HG02678 (cell line): Measurements from ENCODE around the gene C5.

Experiments used
- ATAC-seq: cut with Tn5 transposase; IDR thresholded peaks from one replicate; pipeline ENCODE4 v1.9.1; 2021; ENCODE audit warnings: mild to moderate bottlenecking, moderate library complexity; ENCODE audit not compliant: unreplicated experiment

The C5 gene

GRCh38 chr9:120946259-120946658 lies 103.8 kb downstream of the C5 start:
- no peak for ATAC-seq

- ATAC-seq: no peak
Observed at GRCh38 chr9:120944948-120945347, 105.1 kb downstream of the C5 start.

- ATAC-seq: peak; percentile 91
Observed at GRCh38 chr9:120944434-120944843, 105.6 kb downstream of the C5 start.

GRCh38 chr9:120942186-120943001 lies 107.7 kb downstream of the C5 start:
- no peak for ATAC-seq

GRCh38 chr9:120941046-120941770 lies 108.9 kb downstream of the C5 start:
- ATAC-seq: no peak

GRCh38 chr9:120940573-120940972 lies 109.5 kb downstream of the C5 start:
- no peak for ATAC-seq

- ATAC-seq: no peak
Observed at GRCh38 chr9:120938851-120939250, 111.2 kb downstream of the C5 start.

- no peak for ATAC-seq
Observed at GRCh38 chr9:120937596-120937995, 112.5 kb downstream of the C5 start.

- ATAC-seq: no peak
Observed at GRCh38 chr9:120937127-120937526, 112.9 kb downstream of the C5 start.

GRCh38 chr9:120936764-120937122 lies 113.3 kb downstream of the C5 start:
- ATAC-seq: no peak

GRCh38 chr9:120936011-120936763 lies 113.9 kb downstream of the C5 start:
- ATAC-seq: no peak

- ATAC-seq: no peak
Observed at GRCh38 chr9:120935383-120935857, 114.7 kb downstream of the C5 start.

GRCh38 chr9:120934281-120934680 lies 115.8 kb downstream of the C5 start:
- ATAC-seq: no peak

GRCh38 chr9:120933310-120934055 lies 116.6 kb downstream of the C5 start:
- ATAC-seq: no peak

GRCh38 chr9:120932086-120932823 lies 117.8 kb downstream of the C5 start:
- no peak for ATAC-seq

- ATAC-seq: peak; percentile 46
Observed at GRCh38 chr9:120931231-120932085, 118.6 kb downstream of the C5 start.

GRCh38 chr9:120929229-120929791 lies 120.8 kb downstream of the C5 start:
- no peak for ATAC-seq

GRCh38 chr9:120928483-120929228 lies 121.4 kb downstream of the C5 start:
- peak; percentile 43 for ATAC-seq
